ENCODE measurements around the gene ZFP36L2. TPM values are rescaled to one million over a fixed set of nuclear protein-coding genes. Genes with fewer than 3 reads are reported as not detected.

ZFP36L2 gene
- total and polyA plus RNA-seq, 9 of the 15 experiments (the other 6 are each of a cell fraction or from before 2014, with no cell fraction given) = 4.1 to 60.6 (median 20.3) TPM

DNA sequence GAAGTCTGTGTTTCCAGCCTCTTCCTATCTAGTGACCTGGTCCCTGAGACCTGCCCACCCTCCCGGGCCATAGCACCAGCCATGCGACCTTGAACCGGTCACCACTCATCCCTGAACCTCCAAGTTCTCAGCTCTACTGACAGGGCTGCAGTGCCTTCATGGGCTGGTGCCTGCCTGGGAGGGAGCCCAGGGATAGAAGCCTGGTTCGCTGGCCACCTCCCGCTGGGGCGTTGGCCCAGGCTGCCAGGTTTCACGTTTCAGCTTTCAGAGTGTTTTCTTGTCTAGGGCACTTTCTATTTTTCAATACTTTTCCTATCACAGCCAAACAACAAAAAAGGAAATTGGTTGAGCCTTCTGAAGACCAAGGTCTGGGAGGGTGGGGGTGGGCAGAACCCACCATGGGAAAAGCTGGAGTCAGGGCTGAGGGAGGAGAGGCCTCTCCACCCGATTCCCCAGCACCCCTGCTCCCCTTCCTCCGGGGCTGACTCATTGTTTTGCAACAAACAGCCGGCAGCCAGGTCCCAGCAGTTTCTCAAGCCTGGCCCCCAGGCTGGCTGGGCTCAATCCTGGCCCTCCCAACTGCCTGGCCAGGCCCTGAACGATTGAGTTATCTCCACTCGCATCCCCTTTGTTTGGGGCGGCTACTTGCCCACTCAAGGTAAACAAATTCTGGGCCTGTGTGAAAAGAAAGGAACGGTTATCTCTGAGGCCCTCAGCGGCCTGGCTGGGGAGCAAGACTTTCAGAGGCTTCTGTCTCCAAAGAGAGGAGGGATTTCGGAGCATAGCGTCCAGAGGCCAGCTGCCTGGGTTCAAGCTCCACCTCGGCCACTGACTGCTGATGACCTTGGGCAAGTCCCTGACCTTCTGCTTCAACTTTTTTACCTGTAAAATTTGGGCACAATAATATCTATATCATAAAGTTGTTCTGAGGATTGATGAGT lies 47.5 kb downstream of the ZFP36L2 start (continued):
- peak; percentile 12; the same call in 1 of the 2 replicates for TF ChIP-seq ETS1 (conservative IDR thresholded peaks at IDR 0.05; ENCODE audit: control insufficient read depth, low read depth, low read length)
- TF ChIP-seq, protein P1, sequence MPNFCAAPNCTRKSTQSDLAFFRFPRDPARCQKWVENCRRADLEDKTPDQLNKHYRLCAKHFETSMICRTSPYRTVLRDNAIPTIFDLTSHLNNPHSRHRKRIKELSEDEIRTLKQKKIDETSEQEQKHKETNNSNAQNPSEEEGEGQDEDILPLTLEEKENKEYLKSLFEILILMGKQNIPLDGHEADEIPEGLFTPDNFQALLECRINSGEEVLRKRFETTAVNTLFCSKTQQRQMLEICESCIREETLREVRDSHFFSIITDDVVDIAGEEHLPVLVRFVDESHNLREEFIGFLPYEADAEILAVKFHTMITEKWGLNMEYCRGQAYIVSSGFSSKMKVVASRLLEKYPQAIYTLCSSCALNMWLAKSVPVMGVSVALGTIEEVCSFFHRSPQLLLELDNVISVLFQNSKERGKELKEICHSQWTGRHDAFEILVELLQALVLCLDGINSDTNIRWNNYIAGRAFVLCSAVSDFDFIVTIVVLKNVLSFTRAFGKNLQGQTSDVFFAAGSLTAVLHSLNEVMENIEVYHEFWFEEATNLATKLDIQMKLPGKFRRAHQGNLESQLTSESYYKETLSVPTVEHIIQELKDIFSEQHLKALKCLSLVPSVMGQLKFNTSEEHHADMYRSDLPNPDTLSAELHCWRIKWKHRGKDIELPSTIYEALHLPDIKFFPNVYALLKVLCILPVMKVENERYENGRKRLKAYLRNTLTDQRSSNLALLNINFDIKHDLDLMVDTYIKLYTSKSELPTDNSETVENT (CRISPR knock-in tag; IDR thresholded peaks at IDR 0.05) = 0 out of 2 replicates have a peak, but pooled peaks have one; percentile 22
- TF ChIP-seq RBM22 (IDR thresholded peaks at IDR 0.05; ENCODE audit: low read depth, low read length, poor library complexity, severe bottlenecking) = no peak
- no peak for TF ChIP-seq ZBTB8A (IDR thresholded peaks at IDR 0.05; ENCODE audit: partially characterized antibody)
- TF ChIP-seq GABPA (tag; conservative IDR thresholded peaks at IDR 0.05; ENCODE audit: low read depth) = no peak; the same call in 1 of the 2 replicates
- TF ChIP-seq ETV1 (tag; conservative IDR thresholded peaks at IDR 0.05; ENCODE audit: low read depth) = no peak
- TF ChIP-seq TAF15 (IDR thresholded peaks at IDR 0.05; ENCODE audit: low read depth, low read length) = no peak
- TF ChIP-seq ZNF778 (CRISPR knock-in tag; IDR thresholded peaks at IDR 0.05) = no peak
- no peak for TF ChIP-seq PATZ1 (CRISPR knock-in tag; IDR thresholded peaks at IDR 0.05; ENCODE audit: borderline replicate concordance)
- no peak for TF ChIP-seq ELF1 (tag; IDR thresholded peaks at IDR 0.05)
- 0 out of 2 replicates have a peak, but pooled peaks have one; percentile 63 for TF ChIP-seq NCOA1 (IDR thresholded peaks at IDR 0.05; ENCODE audit: low read depth)
- TF ChIP-seq ZC3H11A (IDR thresholded peaks at IDR 0.05; ENCODE audit: low read depth, low read length) = no peak
- TF ChIP-seq BCLAF1 (IDR thresholded peaks at IDR 0.05; ENCODE audit: borderline replicate concordance in 1 of 2, control insufficient read depth in 1 of 2, low read depth in 2 of 2, low read length in 1 of 2) = no peak
- no peak for TF ChIP-seq FOXA1 (IDR thresholded peaks at IDR 0.05; ENCODE audit: borderline replicate concordance)

Measured in K562 (cell line).